Neural progenitor cell (in vitro differentiated cells): ENCODE data around the gene DYNC1LI1. TPM values are rescaled to one million over a fixed set of nuclear protein-coding genes. Genes with fewer than 3 reads are reported as not detected.
A peak's percentile ranks its signal among the peaks of the same experiment; 100 is the strongest.

Experiments
- DNase-seq: peaks from one replicate; pipeline ENCODE4 v3.0.0-alpha.2; 2016; ENCODE audit warnings: low spot score
- H2AFZ ChIP-seq: fragments of 200-600 bp; sonication (generic); replicated peaks from 2 replicates; pipeline ENCODE4 v1.6.1; 2016; ENCODE audit warnings: antibody characterized with exemption
- H3F3A ChIP-seq: fragments of 200-600 bp; sonication (generic); 2 replicates; pipeline ENCODE4 v1.6.1; 2016; ENCODE audit warnings: antibody characterized with exemption, low read depth
- H3K27ac ChIP-seq: fragments of 200-600 bp; sonication (generic); 2 replicates; pipeline ENCODE4 v1.5.1; 2016; ENCODE audit warnings: mild to moderate bottlenecking
- H3K27me3 ChIP-seq: fragments of 200-600 bp; sonication (generic); 2 replicates; pipeline ENCODE4 v1.6.1; 2016; ENCODE audit warnings: mild to moderate bottlenecking, moderate library complexity
- H3K36me3 ChIP-seq: fragments of 200-600 bp; sonication (generic); 2 replicates; pipeline ENCODE4 v1.5.1; 2016
- H3K4me1 ChIP-seq: fragments of 200-600 bp; sonication (generic); 2 replicates; pipeline ENCODE4 v1.6.1; 2016; ENCODE audit warnings: mixed run types
- H3K4me2 ChIP-seq: fragments of 200-600 bp; sonication (generic); 2 replicates; pipeline ENCODE4 v1.6.1; 2016
- H3K4me3 ChIP-seq: fragments of 200-600 bp; sonication (generic); 2 replicates; pipeline ENCODE4 v1.5.1; 2016
- H3K79me2 ChIP-seq: fragments of 200-600 bp; sonication (generic); 2 replicates; pipeline ENCODE4 v1.6.1; 2016; ENCODE audit warnings: low read depth
- H3K9ac ChIP-seq: fragments of 200-600 bp; sonication (generic); 2 replicates; pipeline ENCODE4 v1.6.1; 2016
- H3K9me3 ChIP-seq: fragments of 200-600 bp; sonication (generic); 2 replicates; pipeline ENCODE4 v1.5.1; 2016; ENCODE audit warnings: low read depth
- H4K20me1 ChIP-seq: fragments of 200-600 bp; sonication (generic); 2 replicates; pipeline ENCODE4 v1.6.1; 2016; ENCODE audit warnings: low read depth
- H3K27ac Mint-ChIP-seq: 3 replicates; pipeline ENCODE4 v1.8.0; 2021; ENCODE audit warnings: mixed read lengths
- H3K27me3 Mint-ChIP-seq: 2 replicates; pipeline ENCODE4 v1.8.0; 2022; ENCODE audit warnings: low read depth, mild to moderate bottlenecking, inconsistent platforms, moderate library complexity, mixed read lengths; ENCODE audit not compliant: insufficient read depth
- H3K36me3 Mint-ChIP-seq: 3 replicates; pipeline ENCODE4 v1.8.0; 2021; ENCODE audit warnings: mixed read lengths
- H3K4me1 Mint-ChIP-seq: 3 replicates; pipeline ENCODE4 v1.8.0; 2021; ENCODE audit warnings: mixed read lengths
- H3K4me3 Mint-ChIP-seq: 3 replicates; pipeline ENCODE4 v1.8.0; 2021; ENCODE audit warnings: mild to moderate bottlenecking, moderate library complexity, mixed read lengths
- H3K9me3 Mint-ChIP-seq: 3 replicates; pipeline ENCODE4 v1.8.0; 2020; ENCODE audit warnings: mixed read lengths
- CTCF ChIP-seq: fragments of 200-600 bp; sonication (generic); IDR thresholded peaks from 2 replicates; pipeline ENCODE4 v1.5.1; 2017; ENCODE audit warnings: antibody characterized with exemption, mild to moderate bottlenecking
- EZH2 ChIP-seq: fragments of 200-600 bp; sonication (generic); IDR thresholded peaks from 2 replicates; pipeline ENCODE4 v1.6.1; 2017; ENCODE audit warnings: antibody characterized with exemption, mild to moderate bottlenecking, moderate library complexity
- EZH2phosphoT487 ChIP-seq: fragments of 200-600 bp; sonication (generic); IDR thresholded peaks from 2 replicates; pipeline ENCODE4 v1.6.1; 2017; ENCODE audit warnings: antibody characterized with exemption
- total RNA-seq: library from RNA; depleted of rRNA; stranded (reverse); fragments of >200 nt; gene quantifications from 2 replicates; pipeline ENCODE4 v1.2.3, GENCODE V29; 2015; ENCODE audit warnings: low replicate concordance

DYNC1LI1 gene
- total RNA-seq, 1 donor from 2014 or later = 103 TPM

GRCh38 chr3:32510075-32510724 lies 60.5 kb downstream of the DYNC1LI1 start:
- no peaks in the 10 kb centered on the region for H3K9me3 ChIP-seq
- peak; percentile 77 for DNase-seq
- no peaks in the 10 kb centered on the region for H3K36me3 ChIP-seq
- H4K20me1 ChIP-seq = no peaks in the 10 kb centered on the region
- Mint-ChIP-seq H3K9me3 (no peaks in the 10 kb centered on the region), H3K36me3 (no peaks in the 10 kb centered on the region), H3K27ac (no peak overlapping the region), H3K27me3 (no peaks in the 10 kb centered on the region), H3K4me1 (peaks cover 3% of the 10 kb centered on the region), H3K4me3 (no peak overlapping the region)
- no peaks in the 10 kb centered on the region for H3K79me2 ChIP-seq
- H3K27ac ChIP-seq = no peak overlapping the region
- H3K27me3 ChIP-seq = no peaks in the 10 kb centered on the region
- TF ChIP-seq CTCF = peak; percentile 92
- TF ChIP-seq EZH2phosphoT487 = no peak
- H3K4me2 ChIP-seq = no peak overlapping the region
- H3K4me3 ChIP-seq = no peak overlapping the region
- no peak overlapping the region for H2AFZ ChIP-seq
- no peaks in the 10 kb centered on the region for H3F3A ChIP-seq
- no peaks in the 10 kb centered on the region for H3K4me1 ChIP-seq
- H3K9ac ChIP-seq = no peak overlapping the region

GRCh38 chr3:32508711-32509110 lies 61.9 kb downstream of the DYNC1LI1 start:
- Histone ChIP-seq H3K9me3 (no peaks in the 10 kb centered on the region), H3K36me3 (no peaks in the 10 kb centered on the region), H3K4me1 (no peaks in the 10 kb centered on the region), H3K9ac (no peak overlapping the region), H3K4me2 (no peak overlapping the region), H3K4me3 (no peak overlapping the region), H3K79me2 (no peaks in the 10 kb centered on the region), H4K20me1 (no peaks in the 10 kb centered on the region), H3K27ac (no peak overlapping the region), H2AFZ (no peak overlapping the region), H3F3A (peaks cover under 1% of the 10 kb centered on the region), H3K27me3 (no peaks in the 10 kb centered on the region)
- peaks cover 3% of the 10 kb centered on the region for H3K4me1 Mint-ChIP-seq
- no peaks in the 10 kb centered on the region for H3K36me3 Mint-ChIP-seq
- DNase-seq = no peak
- H3K27me3 Mint-ChIP-seq = peaks cover 5% of the 10 kb centered on the region
- H3K9me3 Mint-ChIP-seq = no peaks in the 10 kb centered on the region
- H3K27ac Mint-ChIP-seq = no peak overlapping the region
- no peak overlapping the region for H3K4me3 Mint-ChIP-seq
- TF ChIP-seq EZH2phosphoT487 (no peak), EZH2 (no peak), CTCF (no peak)

- peaks cover 3% of the 10 kb centered on the region for H3K4me1 ChIP-seq
- H3K79me2 ChIP-seq = peaks cover 7% of the 10 kb centered on the region
- H3K4me1 Mint-ChIP-seq = peaks cover 4% of the 10 kb centered on the region
- H3K27me3 Mint-ChIP-seq = peaks cover 5% of the 10 kb centered on the region
- no peaks in the 10 kb centered on the region for H3K27me3 ChIP-seq
- no peak overlapping the region for H3K27ac ChIP-seq
- H3K9me3 ChIP-seq = no peaks in the 10 kb centered on the region
- H3K36me3 ChIP-seq = no peaks in the 10 kb centered on the region
- H2AFZ ChIP-seq = no peak overlapping the region
- no peak overlapping the region for H3K9ac ChIP-seq
- no peak for DNase-seq
- peaks cover 5% of the 10 kb centered on the region for H4K20me1 ChIP-seq
- H3K4me3 Mint-ChIP-seq = no peak overlapping the region
- H3K36me3 Mint-ChIP-seq = no peaks in the 10 kb centered on the region
- no peak overlapping the region for H3K4me2 ChIP-seq
- H3F3A ChIP-seq = peaks cover 19% of the 10 kb centered on the region
- TF ChIP-seq CTCF (no peak), EZH2 (no peak), EZH2phosphoT487 (no peak)
- H3K27ac Mint-ChIP-seq = no peak overlapping the region
- H3K9me3 Mint-ChIP-seq = no peaks in the 10 kb centered on the region
- no peak overlapping the region for H3K4me3 ChIP-seq
These were observed 64.2 kb downstream of the DYNC1LI1 start for GRCh38 chr3:32506466-32506865.
